NCI-H2081 treated with DMSO at 0.1 percent for 48 hours (cell line): ENCODE measurements around the gene ITGA1.
"Not testable (repeated sequence)": the region's sequence is repeated elsewhere in the genome, so short reads cannot be mapped to it uniquely, and the experiment has no call there.

ENCODE experiments used
- DNase-seq: peaks from one replicate; lab custom pipeline; 2025; lab: John Stamatoyannopoulos, UW

ITGA1 gene

DNA sequence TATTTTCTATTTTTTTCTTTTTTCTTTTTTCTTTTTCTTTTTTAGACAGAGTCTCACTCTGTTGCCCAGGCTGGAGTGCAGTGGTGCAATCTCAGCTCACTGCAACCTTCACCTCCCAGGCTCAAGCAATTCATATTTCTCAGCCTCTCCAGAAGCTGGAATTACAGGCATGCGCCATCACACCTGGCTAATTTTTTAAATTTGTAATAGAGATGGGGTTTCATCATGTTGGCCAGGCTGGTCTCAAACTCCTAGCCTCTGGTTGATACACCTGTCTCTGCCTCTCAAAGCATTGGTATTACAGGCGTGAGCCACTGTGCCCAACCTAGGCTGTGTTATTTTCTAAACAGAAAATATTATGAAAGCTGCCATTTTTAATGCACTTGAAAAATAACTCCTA, 78.3 kb downstream of the ITGA1 start:
- not testable (repeated sequence) for DNase-seq

- DNase-seq = no peak
Measured at GRCh38 chr5:52867809-52868208, 80.1 kb downstream of the ITGA1 start.

- DNase-seq = no peak
Measured at GRCh38 chr5:52868417-52868816, 80.7 kb downstream of the ITGA1 start.

- DNase-seq = no peak
Measured at GRCh38 chr5:52869391-52869790, 81.7 kb downstream of the ITGA1 start.

GRCh38 chr5:52870448-52870847, 82.7 kb downstream of the ITGA1 start:
- no peak for DNase-seq

DNA sequence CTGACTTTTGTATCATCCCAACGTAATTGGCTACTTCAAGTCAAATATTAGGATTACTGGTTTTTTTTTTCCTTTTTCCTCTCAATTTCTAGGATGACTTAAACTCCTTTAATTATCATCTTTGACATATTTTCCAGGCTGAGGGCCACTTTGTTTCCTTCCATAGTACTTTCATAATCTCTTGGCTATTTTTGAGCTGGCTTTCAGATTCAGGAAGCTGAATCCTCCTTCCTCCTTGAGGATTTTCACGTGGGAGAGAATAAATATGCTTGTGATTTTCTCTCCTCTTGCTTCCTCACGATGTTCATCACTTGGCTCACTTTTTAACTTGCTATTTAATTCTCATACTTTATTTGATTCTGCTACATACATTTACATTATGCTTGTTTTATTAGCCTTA, 88.1 kb downstream of the ITGA1 start:
- DNase-seq = no peak

GRCh38 chr5:52876456-52876855, 88.7 kb downstream of the ITGA1 start:
- no peak for DNase-seq

DNA sequence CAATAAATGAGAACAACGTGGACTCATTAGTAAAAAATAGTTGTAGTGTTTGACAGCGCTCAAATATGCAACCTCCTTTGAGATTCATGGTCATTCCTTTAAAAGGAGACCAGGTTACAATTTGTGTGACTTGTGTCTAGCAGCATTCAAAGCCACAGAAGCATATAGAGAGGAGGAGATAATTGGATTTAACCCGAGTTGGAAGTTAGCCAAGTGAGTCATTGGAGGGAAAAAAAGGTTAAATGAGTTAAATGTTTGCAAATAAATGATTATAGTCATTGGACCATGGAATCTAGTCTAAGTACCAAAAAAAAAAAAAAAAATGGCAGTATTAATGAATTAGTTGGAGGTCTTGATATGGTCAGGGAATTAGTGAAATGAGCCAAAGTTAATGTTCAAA, 90.9 kb downstream of the ITGA1 start:
- DNase-seq = no peak

- DNase-seq = no peak
Measured at GRCh38 chr5:52880541-52880940, 92.8 kb downstream of the ITGA1 start.

DNA sequence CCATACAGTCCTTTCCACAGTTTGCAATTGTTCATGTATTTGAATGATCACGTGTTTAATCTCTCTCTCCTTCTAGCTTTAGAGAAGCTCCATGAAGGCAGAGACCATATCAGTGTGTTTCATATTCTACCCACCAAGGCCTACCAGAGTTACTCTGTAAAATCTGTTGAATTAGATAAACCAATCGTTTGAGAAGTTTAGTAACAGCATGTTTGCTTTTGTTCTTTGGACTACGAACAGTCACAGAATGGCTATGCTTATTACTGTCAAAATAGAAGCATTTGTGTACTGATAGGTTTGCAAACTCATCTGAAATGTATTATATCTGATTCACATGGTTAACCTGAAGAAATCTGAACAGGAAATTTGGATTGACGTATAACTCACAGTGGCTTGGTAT, 93.8 kb downstream of the ITGA1 start:
- DNase-seq = no peak

- DNase-seq = no peak
Measured at GRCh38 chr5:52883110-52883509, 95.4 kb downstream of the ITGA1 start.

- no peak for DNase-seq
Measured at GRCh38 chr5:52884453-52884852, 96.7 kb downstream of the ITGA1 start.

DNA sequence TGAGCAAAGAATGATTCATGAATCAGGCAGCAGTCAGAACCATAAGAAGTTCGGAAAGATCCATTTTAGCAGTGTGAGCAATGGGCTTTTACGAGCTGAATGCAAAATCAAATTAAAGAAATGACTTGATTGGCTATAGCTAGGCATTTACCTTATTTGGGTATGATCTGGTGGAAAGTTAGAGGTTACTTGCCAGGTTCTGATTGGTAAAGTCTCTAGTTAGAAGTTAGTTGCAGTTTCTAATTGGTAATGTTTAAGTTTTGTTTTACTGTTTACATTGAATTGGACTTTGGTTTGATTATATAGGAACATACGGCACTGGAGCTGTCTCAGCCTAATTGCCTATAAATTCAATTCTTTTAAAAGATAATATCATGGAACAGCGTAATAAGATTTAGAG, 97.9 kb downstream of the ITGA1 start:
- no peak for DNase-seq

DNA sequence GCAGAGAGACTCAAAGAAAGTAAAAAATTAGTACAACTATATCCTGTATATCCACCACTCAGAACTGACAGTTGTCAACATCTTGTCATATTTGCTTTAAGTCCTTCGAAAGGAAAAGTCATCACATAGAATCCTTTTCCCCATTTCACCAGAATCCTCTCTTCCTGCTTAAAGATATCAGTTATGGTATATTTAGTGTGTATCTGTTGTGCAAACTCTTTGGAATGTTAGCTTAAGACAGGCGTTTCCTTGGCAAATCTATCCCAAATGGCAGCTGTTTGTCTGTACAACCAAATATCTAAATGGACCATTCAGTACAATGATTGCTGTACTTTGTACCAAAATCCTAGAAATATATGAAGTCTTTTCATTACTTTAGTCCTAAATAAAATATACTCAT, 98.5 kb downstream of the ITGA1 start:
- DNase-seq = no peak

- DNase-seq = no peak
Measured at GRCh38 chr5:52887066-52887465, 99.3 kb downstream of the ITGA1 start.

- no peak for DNase-seq
Measured at GRCh38 chr5:52888363-52888762, 100.6 kb downstream of the ITGA1 start.

GRCh38 chr5:52892242-52892878, 104.6 kb downstream of the ITGA1 start:
- DNase-seq = no peak

- DNase-seq = no peak
Measured at GRCh38 chr5:52893105-52893504, 105.4 kb downstream of the ITGA1 start.

GRCh38 chr5:52893863-52894262, 106.1 kb downstream of the ITGA1 start:
- no peak for DNase-seq

- DNase-seq = no peak
Measured at GRCh38 chr5:52894451-52894850, 106.7 kb downstream of the ITGA1 start.

DNA sequence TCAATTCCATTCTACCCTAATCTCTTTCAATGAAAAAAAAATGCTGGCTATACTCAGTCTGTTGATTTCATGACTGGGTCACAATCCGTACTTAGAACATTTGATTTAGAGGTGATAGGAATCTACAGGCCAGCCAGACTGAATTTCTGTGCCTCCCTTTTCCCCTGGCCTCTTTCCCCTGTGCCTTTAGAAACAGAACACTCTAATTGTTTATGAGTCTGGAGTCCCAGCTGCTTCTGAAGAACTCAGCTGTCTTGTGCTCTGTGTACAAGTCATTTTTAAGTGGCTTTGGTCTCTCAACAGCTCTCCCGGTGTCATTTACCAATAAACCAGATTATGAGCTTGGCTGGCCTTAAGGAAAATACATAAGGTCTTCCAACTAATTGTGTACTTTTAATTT, 107.4 kb downstream of the ITGA1 start:
- DNase-seq = no peak

GRCh38 chr5:52895572-52896413, 108.1 kb downstream of the ITGA1 start:
- no peak for DNase-seq

DNA sequence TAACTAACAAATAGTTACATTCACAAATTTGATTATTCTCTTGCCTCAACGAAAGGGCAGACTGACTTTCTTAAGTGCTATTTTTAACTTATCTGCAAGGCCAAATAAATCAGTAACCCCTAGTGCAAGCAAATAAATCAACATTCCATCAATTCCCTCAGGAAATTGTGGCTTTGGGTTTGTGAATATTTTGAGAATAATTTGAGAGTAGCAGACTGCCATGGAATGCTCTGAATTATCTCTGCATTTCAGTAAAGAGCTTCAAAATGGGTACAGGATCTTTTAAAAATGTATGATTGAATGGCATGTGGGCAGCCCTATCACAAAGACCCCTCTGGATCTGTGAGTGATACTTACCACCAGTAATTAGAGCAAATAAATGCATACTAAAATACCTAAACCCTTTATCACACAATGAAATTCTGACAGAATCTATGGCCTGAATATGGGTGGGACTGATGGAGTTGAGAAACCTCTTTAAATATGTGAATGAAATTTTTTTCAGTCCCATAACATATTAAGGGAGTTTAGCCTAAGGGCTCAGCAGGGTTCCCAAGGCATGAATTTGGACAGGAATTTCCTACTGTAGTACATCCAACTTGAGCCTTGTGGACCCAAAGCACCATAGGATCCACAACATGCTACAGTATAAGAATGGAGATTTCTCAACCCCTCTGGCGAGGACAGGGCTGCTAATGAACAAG, 109.0 kb downstream of the ITGA1 start:
- no peak for DNase-seq
